ENCODE results near the gene FAM163B. TPM values are rescaled to one million over a fixed set of nuclear protein-coding genes. Genes with fewer than 3 reads are reported as not detected.

The FAM163B gene
- total RNA-seq, 1 donor from 2014 or later: not detected

- H3K27me3 Mint-ChIP-seq: peaks cover 36% of the 10 kb centered on the region
- H3K4me3 Mint-ChIP-seq: no peak overlapping the region
- no peaks in the 10 kb centered on the region for H3K4me1 Mint-ChIP-seq (ENCODE audit: unreplicated experiment)
- TF ChIP-seq, protein P1, sequence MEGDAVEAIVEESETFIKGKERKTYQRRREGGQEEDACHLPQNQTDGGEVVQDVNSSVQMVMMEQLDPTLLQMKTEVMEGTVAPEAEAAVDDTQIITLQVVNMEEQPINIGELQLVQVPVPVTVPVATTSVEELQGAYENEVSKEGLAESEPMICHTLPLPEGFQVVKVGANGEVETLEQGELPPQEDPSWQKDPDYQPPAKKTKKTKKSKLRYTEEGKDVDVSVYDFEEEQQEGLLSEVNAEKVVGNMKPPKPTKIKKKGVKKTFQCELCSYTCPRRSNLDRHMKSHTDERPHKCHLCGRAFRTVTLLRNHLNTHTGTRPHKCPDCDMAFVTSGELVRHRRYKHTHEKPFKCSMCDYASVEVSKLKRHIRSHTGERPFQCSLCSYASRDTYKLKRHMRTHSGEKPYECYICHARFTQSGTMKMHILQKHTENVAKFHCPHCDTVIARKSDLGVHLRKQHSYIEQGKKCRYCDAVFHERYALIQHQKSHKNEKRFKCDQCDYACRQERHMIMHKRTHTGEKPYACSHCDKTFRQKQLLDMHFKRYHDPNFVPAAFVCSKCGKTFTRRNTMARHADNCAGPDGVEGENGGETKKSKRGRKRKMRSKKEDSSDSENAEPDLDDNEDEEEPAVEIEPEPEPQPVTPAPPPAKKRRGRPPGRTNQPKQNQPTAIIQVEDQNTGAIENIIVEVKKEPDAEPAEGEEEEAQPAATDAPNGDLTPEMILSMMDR (conservative IDR thresholded peaks at IDR 0.05): no peak
- H3K9me3 Mint-ChIP-seq: peaks cover under 1% of the 10 kb centered on the region
- H3K36me3 Mint-ChIP-seq: no peaks in the 10 kb centered on the region
- H3K27ac Mint-ChIP-seq: no peak overlapping the region
- no peak for DNase-seq (ENCODE audit: extremely low spot score, unreplicated experiment)
Observed at GRCh38 chr9:133602277-133602676, 6.9 kb downstream of the FAM163B start.

DNA sequence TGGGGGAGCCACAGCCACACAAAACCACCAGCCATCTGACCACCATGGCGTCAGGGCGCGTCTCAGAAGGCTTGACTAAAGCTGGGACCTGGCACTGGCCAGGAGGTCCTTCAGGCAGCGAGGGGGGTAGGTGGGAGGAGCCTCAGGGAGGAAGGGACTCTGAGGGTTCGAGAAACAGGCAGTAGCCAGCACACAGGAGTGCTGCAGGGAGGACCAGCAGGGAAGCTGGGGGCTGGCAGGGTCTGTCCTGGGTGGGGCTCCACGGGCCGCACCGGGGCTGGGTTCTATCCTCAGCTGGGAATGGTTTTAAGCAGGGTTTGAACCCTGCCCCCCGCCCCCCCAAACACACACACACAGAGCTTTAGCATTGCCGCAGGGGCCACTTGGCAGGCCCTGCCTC, 7.4 kb downstream of the FAM163B start:
- no peaks in the 10 kb centered on the region for H3K4me1 Mint-ChIP-seq (ENCODE audit: unreplicated experiment)
- no peak overlapping the region for H3K27ac Mint-ChIP-seq
- H3K9me3 Mint-ChIP-seq: peaks cover 4% of the 10 kb centered on the region
- TF ChIP-seq, protein P1 (conservative IDR thresholded peaks at IDR 0.05): no peak
- DNase-seq (ENCODE audit: extremely low spot score, unreplicated experiment): no peak
- H3K36me3 Mint-ChIP-seq: no peaks in the 10 kb centered on the region
- H3K27me3 Mint-ChIP-seq: peaks cover 31% of the 10 kb centered on the region
- H3K4me3 Mint-ChIP-seq: no peak overlapping the region

- Mint-ChIP-seq H3K36me3 (no peaks in the 10 kb centered on the region), H3K9me3 (peaks cover 4% of the 10 kb centered on the region), H3K4me3 (no peak overlapping the region), H3K4me1 (ENCODE audit: unreplicated experiment) (no peaks in the 10 kb centered on the region), H3K27ac (no peak overlapping the region), H3K27me3 (peaks cover 21% of the 10 kb centered on the region)
- no peak for DNase-seq (ENCODE audit: extremely low spot score, unreplicated experiment)
- TF ChIP-seq, protein P1 (conservative IDR thresholded peaks at IDR 0.05): no peak
Observed at GRCh38 chr9:133600739-133601138, 8.4 kb downstream of the FAM163B start.

GRCh38 chr9:133599470-133600173, 9.6 kb downstream of the FAM163B start:
- Mint-ChIP-seq H3K27me3 (peaks cover 13% of the 10 kb centered on the region), H3K4me1 (ENCODE audit: unreplicated experiment) (no peaks in the 10 kb centered on the region)
- TF ChIP-seq, protein P1 (conservative IDR thresholded peaks at IDR 0.05): no peak

DNA sequence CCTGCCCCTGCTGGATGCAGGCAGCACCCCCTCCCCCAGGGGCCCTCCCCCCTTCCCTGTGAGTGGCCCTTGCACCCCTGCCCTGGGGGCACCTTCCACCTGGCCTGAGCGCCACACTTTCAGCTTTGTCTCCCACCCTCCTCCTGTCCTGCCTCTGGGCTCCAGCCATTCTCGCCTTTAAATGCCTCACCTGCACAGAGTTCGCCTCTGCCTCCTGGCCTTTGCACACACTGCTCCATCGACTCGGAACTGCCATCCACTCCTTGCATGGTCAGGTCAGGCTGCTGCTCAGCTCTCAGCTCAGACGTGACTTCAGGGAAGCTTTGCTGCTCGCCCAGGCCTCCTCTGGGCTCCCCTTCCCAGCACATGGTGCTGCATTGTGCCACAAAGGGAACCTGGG, 10.2 kb downstream of the FAM163B start:
- TF ChIP-seq, protein P1 (conservative IDR thresholded peaks at IDR 0.05): no peak
- Mint-ChIP-seq H3K4me3 (no peak overlapping the region), H3K27ac (no peak overlapping the region), H3K4me1 (ENCODE audit: unreplicated experiment) (no peaks in the 10 kb centered on the region), H3K9me3 (peaks cover 4% of the 10 kb centered on the region), H3K36me3 (no peaks in the 10 kb centered on the region), H3K27me3 (peaks cover 10% of the 10 kb centered on the region)
- no peak for DNase-seq (ENCODE audit: extremely low spot score, unreplicated experiment)

More at GRCh38 chr9:133599470-133600173, 9.6 kb downstream of the FAM163B start:
- Mint-ChIP-seq H3K9me3 (peaks cover 4% of the 10 kb centered on the region), H3K36me3 (no peaks in the 10 kb centered on the region), H3K27ac (no peak overlapping the region), H3K4me3 (no peak overlapping the region)
- DNase-seq (ENCODE audit: extremely low spot score, unreplicated experiment): no peak

All from type B pancreatic cell (in vitro differentiated cells).